ENCODE measurements around the gene PIP5K1C.

PIP5K1C gene

GRCh38 chr19:3695124-3695733 lies 5.0 kb downstream of the PIP5K1C start:
- in situ Hi-C loops (cut with MboI; ENCODE audit: low sequenced_read_pairs), result loop anchor here (25.0 kb wide), 1 partner anchor 517 kb away; no protein-coding TSS in a partner anchor

- in situ Hi-C loops (cut with MboI; ENCODE audit: low sequenced_read_pairs), result loop anchor here (25.0 kb wide), 1 partner anchor 518 kb away; no protein-coding TSS in a partner anchor
These were observed 5.7 kb downstream of the PIP5K1C start for GRCh38 chr19:3694361-3695123.

- in situ Hi-C loops (cut with MboI; ENCODE audit: low sequenced_read_pairs), result loop anchor here (25.0 kb wide), 1 partner anchor 519 kb away; no protein-coding TSS in a partner anchor
These were observed 7.0 kb downstream of the PIP5K1C start for GRCh38 chr19:3693025-3693925.

- in situ Hi-C loops (cut with MboI; ENCODE audit: low sequenced_read_pairs), result loop anchor here (25.0 kb wide), 1 partner anchor 520 kb away; no protein-coding TSS in a partner anchor
These were observed 7.9 kb downstream of the PIP5K1C start for GRCh38 chr19:3692141-3693024.

GRCh38 chr19:3691726-3692125 lies 8.5 kb downstream of the PIP5K1C start:
- in situ Hi-C loops (cut with MboI; ENCODE audit: low sequenced_read_pairs), result loop anchor here (25.0 kb wide), 1 partner anchor 521 kb away; no protein-coding TSS in a partner anchor

- in situ Hi-C loops (cut with MboI; ENCODE audit: low sequenced_read_pairs), result loop anchor here (25.0 kb wide), 1 partner anchor 521 kb away; no protein-coding TSS in a partner anchor
These were observed 8.9 kb downstream of the PIP5K1C start for GRCh38 chr19:3691372-3691716.

GRCh38 chr19:3690551-3691371 lies 9.5 kb downstream of the PIP5K1C start:
- in situ Hi-C loops (cut with MboI; ENCODE audit: low sequenced_read_pairs), result loop anchor here (25.0 kb wide), 1 partner anchor 522 kb away; no protein-coding TSS in a partner anchor

GRCh38 chr19:3687774-3688706 lies 12.2 kb downstream of the PIP5K1C start:
- in situ Hi-C loops (cut with MboI; ENCODE audit: low sequenced_read_pairs), result loop anchor here (25.0 kb wide), 1 partner anchor 524 kb away; no protein-coding TSS in a partner anchor

- in situ Hi-C loops (cut with MboI; ENCODE audit: low sequenced_read_pairs), result loop anchor here (25.0 kb wide), 1 partner anchor 525 kb away; no protein-coding TSS in a partner anchor
These were observed 12.9 kb downstream of the PIP5K1C start for GRCh38 chr19:3687393-3687773.

GRCh38 chr19:3684817-3685410 lies 15.4 kb downstream of the PIP5K1C start:
- in situ Hi-C loops (cut with MboI; ENCODE audit: low sequenced_read_pairs), result loop anchor here (25.0 kb wide), 1 partner anchor 527 kb away; no protein-coding TSS in a partner anchor

GRCh38 chr19:3684054-3684816 lies 16.0 kb downstream of the PIP5K1C start:
- in situ Hi-C loops (cut with MboI; ENCODE audit: low sequenced_read_pairs), result loop anchor here (25.0 kb wide), 1 partner anchor 528 kb away; no protein-coding TSS in a partner anchor

- in situ Hi-C loops (cut with MboI; ENCODE audit: low sequenced_read_pairs), result loop anchor here (25.0 kb wide), 1 partner anchor 529 kb away; no protein-coding TSS in a partner anchor
These were observed 16.7 kb downstream of the PIP5K1C start for GRCh38 chr19:3683405-3684053.

- in situ Hi-C loops (cut with MboI; ENCODE audit: low sequenced_read_pairs), result loop anchor here (25.0 kb wide), 1 partner anchor 529 kb away; no protein-coding TSS in a partner anchor
These were observed 17.4 kb downstream of the PIP5K1C start for GRCh38 chr19:3682741-3683404.

GRCh38 chr19:3682286-3682685 lies 18.0 kb downstream of the PIP5K1C start:
- in situ Hi-C loops (cut with MboI; ENCODE audit: low sequenced_read_pairs), result loop anchor here (25.0 kb wide), 1 partner anchor 530 kb away; no protein-coding TSS in a partner anchor

- in situ Hi-C loops (cut with MboI; ENCODE audit: low sequenced_read_pairs), result loop anchor here (25.0 kb wide), 1 partner anchor 531 kb away; no protein-coding TSS in a partner anchor
These were observed 19.3 kb downstream of the PIP5K1C start for GRCh38 chr19:3680939-3681338.

Data from HL-60/S4 (cell line).